Activated naive CD4-positive, alpha-beta T cell treated with Interleukin-2 at 50 U/mL for 16 hours (primary cell): ENCODE results near the gene CERK.
"Not testable (repeated sequence)": the region's sequence is repeated elsewhere in the genome, so short reads cannot be mapped to it uniquely, and the experiment has no call there.

Source experiments
- DNase-seq: peaks from one replicate; pipeline ENCODE4 v3.0.0-alpha.2; 2020

CERK gene

GRCh38 chr22:46639843-46640242 is 98.2 kb downstream of the CERK start:
- DNase-seq: no peak

GRCh38 chr22:46638601-46639431 is 99.2 kb downstream of the CERK start:
- no peak for DNase-seq

GRCh38 chr22:46637711-46638600 is 100.1 kb downstream of the CERK start:
- no peak for DNase-seq

DNA sequence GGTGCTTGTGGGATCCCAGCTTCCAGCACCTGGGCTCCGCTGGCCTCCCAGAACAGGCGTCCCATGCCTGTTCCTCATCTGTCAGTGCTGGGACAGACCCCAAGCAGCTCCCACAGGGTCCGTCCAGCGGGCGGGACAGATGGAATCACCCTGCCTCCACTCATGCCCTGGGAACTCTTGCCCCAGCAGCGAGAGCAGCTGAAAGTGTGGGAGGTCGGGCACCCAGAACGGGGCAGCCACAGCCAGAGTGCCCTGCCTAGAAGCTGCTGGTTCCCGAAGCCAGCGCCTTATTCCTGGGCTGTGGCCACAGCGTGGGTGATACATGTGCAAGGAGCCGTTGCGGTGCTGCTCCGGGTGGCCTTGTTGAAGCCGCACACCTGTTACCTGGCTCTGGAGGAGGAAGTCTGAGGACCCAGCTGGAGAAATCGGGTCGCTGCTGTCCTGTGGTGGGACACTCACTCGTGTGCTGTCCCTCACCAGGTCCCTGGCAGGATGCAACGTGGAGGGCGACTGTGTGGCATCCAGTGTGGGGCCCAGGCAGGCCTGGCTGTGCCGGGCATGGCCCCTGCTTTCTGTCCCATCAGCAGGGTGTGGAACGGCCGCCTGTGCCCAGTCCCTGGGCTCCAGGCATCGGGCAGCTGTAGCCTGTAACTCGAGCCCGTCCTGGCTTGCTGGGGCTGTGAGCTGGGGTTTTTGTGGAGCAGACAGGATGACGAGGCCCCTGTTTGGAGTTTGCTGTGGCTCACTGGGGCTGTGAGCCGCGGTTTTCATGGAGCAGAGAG is 101.6 kb downstream of the CERK start:
- DNase-seq: no peak

GRCh38 chr22:46635756-46636155 is 102.3 kb downstream of the CERK start:
- DNase-seq: no peak

GRCh38 chr22:46634973-46635685 is 102.9 kb downstream of the CERK start:
- not testable (repeated sequence) for DNase-seq
